WTC11 (cell line): ENCODE data around the gene EREG. TPM values are rescaled to one million over a fixed set of nuclear protein-coding genes. Genes with fewer than 3 reads are reported as not detected.

Experiments used
- ATAC-seq: fragments of 200-7000 bp; cut with Tn5 transposase; 2 replicates; pipeline ENCODE4 v1.10.0; 2021; ENCODE audit warnings: mild to moderate bottlenecking, moderate library complexity
- CTCF ChIA-PET: fragments of 300-600 bp; sonication (Branson Sonifier 250); formaldehyde crosslinking; loops from one replicate; lab custom pipeline; 2021; ENCODE audit warnings: antibody characterized with exemption; lab: Charles Lee
- POLR2A ChIA-PET: fragments of 350-600 bp; sonication (Branson Sonifier 250); formaldehyde crosslinking; loops from one replicate; lab custom pipeline; 2021; ENCODE audit warnings: antibody characterized with exemption; lab: Charles Lee
- DNase-seq: peaks from one replicate; pipeline ENCODE4 v3.0.0; 2021; ENCODE audit warnings: low spot score
- H3K27ac Mint-ChIP-seq: 2 replicates; pipeline ENCODE4 v1.8.0; 2021; ENCODE audit warnings: mixed read lengths
- H3K27me3 Mint-ChIP-seq: 2 replicates; pipeline ENCODE4 v1.8.0; 2021; ENCODE audit warnings: low read depth, mild to moderate bottlenecking, moderate library complexity, mixed read lengths
- H3K36me3 Mint-ChIP-seq: 2 replicates; pipeline ENCODE4 v1.8.0; 2021; ENCODE audit warnings: mixed read lengths
- H3K4me1 Mint-ChIP-seq: 2 replicates; pipeline ENCODE4 v1.8.0; 2022; ENCODE audit warnings: mixed read lengths
- H3K4me3 Mint-ChIP-seq: 2 replicates; pipeline ENCODE4 v1.8.0; 2021; ENCODE audit warnings: mild to moderate bottlenecking, moderate library complexity, mixed read lengths
- H3K9me3 Mint-ChIP-seq: 2 replicates; pipeline ENCODE4 v1.8.0; 2021; ENCODE audit warnings: mixed read lengths
- ATF1 ChIP-seq: sonication (generic); formaldehyde crosslinking; IDR thresholded peaks from 2 replicates; pipeline ENCODE4 v1.8.1; 2023; ENCODE audit warnings: mild to moderate bottlenecking, moderate library complexity, missing genetic modification reagents
- CBFB ChIP-seq: sonication (generic); formaldehyde crosslinking; IDR thresholded peaks from 2 replicates; pipeline ENCODE4 v1.8.1; 2022; ENCODE audit warnings: mild to moderate bottlenecking, low read depth, missing genetic modification reagents
- CREB1 ChIP-seq: sonication (generic); formaldehyde crosslinking; IDR thresholded peaks from 2 replicates; pipeline ENCODE4 v1.8.0; 2023; ENCODE audit warnings: mild to moderate bottlenecking, missing genetic modification reagents
- EMX1 ChIP-seq: fragments of 250-450 bp; sonication (Bioruptor Pico); IDR thresholded peaks from 2 replicates; pipeline ENCODE4 v1.8.0; 2021; ENCODE audit warnings: mild to moderate bottlenecking
- FOXK1 ChIP-seq: sonication (generic); formaldehyde crosslinking; IDR thresholded peaks from 2 replicates; pipeline ENCODE4 v1.8.0; 2022; ENCODE audit warnings: mild to moderate bottlenecking, moderate library complexity, missing genetic modification reagents
- NFATC4 ChIP-seq: fragments of 250-450 bp; sonication (Bioruptor Pico); IDR thresholded peaks from 2 replicates; pipeline ENCODE4 v1.9.0; 2021; ENCODE audit warnings: mild to moderate bottlenecking
- NFE2L1 ChIP-seq: sonication (generic); formaldehyde crosslinking; IDR thresholded peaks from 2 replicates; pipeline ENCODE4 v1.8.1; 2023; ENCODE audit warnings: missing genetic modification reagents
- NFYB ChIP-seq: sonication (generic); formaldehyde crosslinking; conservative IDR thresholded peaks from 2 replicates; pipeline ENCODE4 v1.8.0; 2022; ENCODE audit warnings: low read depth, missing genetic modification reagents
- SMAD3 ChIP-seq: sonication (generic); formaldehyde crosslinking; IDR thresholded peaks from 2 replicates; pipeline ENCODE4 v1.8.0; 2022; ENCODE audit warnings: missing genetic modification reagents, mild to moderate bottlenecking, borderline replicate concordance
- SMAD4 ChIP-seq: sonication (generic); formaldehyde crosslinking; IDR thresholded peaks from 2 replicates; pipeline ENCODE4 v1.8.0; 2022; ENCODE audit warnings: mild to moderate bottlenecking, missing genetic modification reagents
- TEAD1 ChIP-seq: sonication (generic); formaldehyde crosslinking; IDR thresholded peaks from 2 replicates; pipeline ENCODE4 v1.8.0; 2022; ENCODE audit warnings: mild to moderate bottlenecking, missing genetic modification reagents
- TEAD4 ChIP-seq: sonication (generic); formaldehyde crosslinking; IDR thresholded peaks from 2 replicates; pipeline ENCODE4 v1.8.0; 2022; ENCODE audit warnings: mild to moderate bottlenecking, missing genetic modification reagents
- ZNF232 ChIP-seq: sonication (generic); formaldehyde crosslinking; IDR thresholded peaks from 2 replicates; pipeline ENCODE4 v1.8.0; 2022; ENCODE audit warnings: mild to moderate bottlenecking, missing genetic modification reagents
- total RNA-seq: library from RNA; stranded (reverse); gene quantifications from 3 replicates; pipeline ENCODE4 v1.2.3, GENCODE V29; 2021
- TF ChIP-seq, protein P1 (sequence below): sonication (generic); formaldehyde crosslinking; IDR thresholded peaks from 2 replicates; pipeline ENCODE4 v1.8.0; 2022; ENCODE audit warnings: mild to moderate bottlenecking, missing genetic modification reagents
- TF ChIP-seq, protein P2 (sequence below): fragments of 250-450 bp; sonication (Bioruptor Pico); IDR thresholded peaks from 2 replicates; pipeline ENCODE4 v1.9.0; 2021; ENCODE audit warnings: moderate library complexity, mild to moderate bottlenecking, inconsistent platforms, borderline replicate concordance
- TF ChIP-seq, protein P3 (sequence below): sonication (generic); formaldehyde crosslinking; IDR thresholded peaks from 2 replicates; pipeline ENCODE4 v1.8.1; 2023; ENCODE audit warnings: mild to moderate bottlenecking, missing genetic modification reagents
- TF ChIP-seq, protein P4 (sequence below): sonication (generic); formaldehyde crosslinking; IDR thresholded peaks from 2 replicates; pipeline ENCODE4 v1.8.0; 2023; ENCODE audit warnings: missing genetic modification reagents, mild to moderate bottlenecking, borderline replicate concordance
- TF ChIP-seq, protein P5 (sequence below): sonication (generic); formaldehyde crosslinking; IDR thresholded peaks from 2 replicates; pipeline ENCODE4 v1.8.0; 2022; ENCODE audit warnings: mild to moderate bottlenecking, missing genetic modification reagents
- TF ChIP-seq, protein P6 (sequence below): sonication (generic); formaldehyde crosslinking; IDR thresholded peaks from 2 replicates; pipeline ENCODE4 v1.8.1; 2023; ENCODE audit warnings: mild to moderate bottlenecking, missing genetic modification reagents, moderate library complexity

The EREG gene
- total RNA-seq, 1 experiment from 2014 or later = 0.09 TPM

DNA sequence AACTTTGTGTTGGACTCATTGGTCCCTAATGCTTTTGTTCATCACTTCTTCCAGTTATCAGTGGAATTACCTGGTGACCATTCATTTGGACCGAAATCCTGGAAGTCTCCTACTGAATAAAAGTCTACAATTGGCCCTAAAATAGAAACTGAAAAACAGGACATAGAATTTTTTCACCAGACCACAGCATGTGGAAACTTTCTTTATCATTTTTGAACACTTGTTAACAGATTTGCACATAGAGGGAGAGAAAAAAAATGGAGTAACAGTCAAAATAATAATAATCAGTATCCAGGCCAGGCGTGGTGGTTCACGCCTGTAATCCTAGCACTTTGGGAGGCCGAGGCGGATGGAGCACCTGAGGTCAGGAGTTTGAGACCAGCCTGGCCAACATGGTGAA, 49.6 kb upstream of the EREG start (continued):
- no peak for TF ChIP-seq SMAD3 (CRISPR knock-in tag)
- TF ChIP-seq ZNF232 (CRISPR knock-in tag) = no peak

DNA sequence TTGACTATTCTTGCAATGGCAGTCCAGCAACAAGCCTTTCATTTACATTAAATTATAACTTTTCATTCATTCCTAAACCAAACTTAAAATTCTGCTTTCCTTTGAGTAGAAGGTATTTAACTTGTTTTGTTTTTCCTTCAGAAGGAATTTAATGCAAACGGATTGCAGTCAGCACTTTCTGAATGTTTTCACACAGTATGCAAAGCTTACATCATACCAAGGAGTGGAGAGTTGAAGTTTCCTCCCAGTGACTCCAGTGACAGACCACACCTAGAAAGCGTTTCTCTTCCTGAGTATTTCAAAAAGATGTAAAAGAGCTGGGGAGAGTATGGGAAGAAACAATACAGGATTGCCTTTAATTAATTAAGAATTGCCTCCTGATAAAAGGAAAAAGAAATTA, 48.5 kb upstream of the EREG start:
- no peak overlapping the region for H3K4me3 Mint-ChIP-seq
- H3K9me3 Mint-ChIP-seq = no peaks in the 10 kb centered on the region
- ChIA-PET POLR2A (no interaction called here), CTCF (no interaction called here)
- peaks cover 14% of the 10 kb centered on the region for H3K4me1 Mint-ChIP-seq
- H3K36me3 Mint-ChIP-seq = no peaks in the 10 kb centered on the region
- H3K27me3 Mint-ChIP-seq = no peaks in the 10 kb centered on the region
- TF ChIP-seq SMAD4 = no peak
- DNase-seq (no peak), ATAC-seq (no peak)
- no peak overlapping the region for H3K27ac Mint-ChIP-seq

DNA sequence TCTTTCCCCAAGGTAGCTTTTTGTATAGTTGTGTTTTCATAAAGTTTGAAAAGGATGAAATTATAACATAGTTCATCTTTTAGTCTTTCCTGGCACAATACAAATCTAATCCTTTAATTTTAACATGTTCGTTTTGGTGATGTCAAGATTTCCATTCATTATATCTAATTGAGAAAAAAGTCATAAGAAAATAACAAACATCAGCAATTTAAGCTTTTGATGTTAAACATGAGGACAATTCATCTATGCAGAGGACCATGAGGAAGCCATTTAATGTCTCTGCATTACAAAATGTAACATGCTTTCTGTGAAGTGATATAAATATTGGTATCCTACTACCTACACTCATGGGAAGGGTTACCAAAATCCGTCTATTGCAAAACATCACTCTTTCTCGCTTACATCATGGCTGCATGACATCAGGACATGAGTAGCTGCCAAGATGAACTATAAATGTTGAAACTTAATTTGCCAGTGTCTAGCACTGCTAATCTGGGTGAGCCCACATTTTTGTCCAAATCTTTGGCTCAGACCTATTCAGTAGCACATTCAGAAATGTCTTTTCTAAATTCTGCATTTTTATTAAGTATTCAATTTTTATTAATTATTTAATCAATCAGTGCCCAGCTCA, 47.2 kb upstream of the EREG start:
- CTCF ChIA-PET = interaction anchor here (0.7 kb wide), 1 partner anchor 99 kb away, joined by 3 read pairs; no protein-coding TSS in a partner anchor
- H3K4me3 Mint-ChIP-seq = no peak overlapping the region
- DNase-seq = no peak
- H3K27ac Mint-ChIP-seq = no peak overlapping the region
- H3K27me3 Mint-ChIP-seq = no peaks in the 10 kb centered on the region
- H3K9me3 Mint-ChIP-seq = no peaks in the 10 kb centered on the region
- TF ChIP-seq, protein P1, sequence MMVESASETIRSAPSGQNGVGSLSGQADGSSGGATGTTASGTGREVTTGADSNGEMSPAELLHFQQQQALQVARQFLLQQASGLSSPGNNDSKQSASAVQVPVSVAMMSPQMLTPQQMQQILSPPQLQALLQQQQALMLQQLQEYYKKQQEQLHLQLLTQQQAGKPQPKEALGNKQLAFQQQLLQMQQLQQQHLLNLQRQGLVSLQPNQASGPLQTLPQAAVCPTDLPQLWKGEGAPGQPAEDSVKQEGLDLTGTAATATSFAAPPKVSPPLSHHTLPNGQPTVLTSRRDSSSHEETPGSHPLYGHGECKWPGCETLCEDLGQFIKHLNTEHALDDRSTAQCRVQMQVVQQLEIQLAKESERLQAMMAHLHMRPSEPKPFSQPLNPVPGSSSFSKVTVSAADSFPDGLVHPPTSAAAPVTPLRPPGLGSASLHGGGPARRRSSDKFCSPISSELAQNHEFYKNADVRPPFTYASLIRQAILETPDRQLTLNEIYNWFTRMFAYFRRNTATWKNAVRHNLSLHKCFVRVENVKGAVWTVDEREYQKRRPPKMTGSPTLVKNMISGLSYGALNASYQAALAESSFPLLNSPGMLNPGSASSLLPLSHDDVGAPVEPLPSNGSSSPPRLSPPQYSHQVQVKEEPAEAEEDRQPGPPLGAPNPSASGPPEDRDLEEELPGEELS = no peak
- TF ChIP-seq, protein P2, sequence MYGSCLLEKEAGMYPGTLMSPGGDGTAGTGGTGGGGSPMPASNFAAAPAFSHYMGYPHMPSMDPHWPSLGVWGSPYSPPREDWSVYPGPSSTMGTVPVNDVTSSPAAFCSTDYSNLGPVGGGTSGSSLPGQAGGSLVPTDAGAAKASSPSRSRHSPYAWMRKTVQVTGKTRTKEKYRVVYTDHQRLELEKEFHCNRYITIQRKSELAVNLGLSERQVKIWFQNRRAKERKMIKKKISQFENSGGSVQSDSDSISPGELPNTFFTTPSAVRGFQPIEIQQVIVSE (CRISPR knock-in tag) = no peak
- TF ChIP-seq FOXK1 (no peak), ATF1 (no peak), NFYB (CRISPR knock-in tag) (no peak), NFATC4 (CRISPR knock-in tag) (no peak)
- TF ChIP-seq, all 79 proteins: peak for 0
- no peak for ATAC-seq
- Mint-ChIP-seq H3K36me3 (no peaks in the 10 kb centered on the region), H3K4me1 (peaks cover 14% of the 10 kb centered on the region)
- POLR2A ChIA-PET = interaction anchor here (0.7 kb wide), 1 partner anchor 305 kb away, joined by 3 read pairs; no protein-coding TSS in a partner anchor

DNA sequence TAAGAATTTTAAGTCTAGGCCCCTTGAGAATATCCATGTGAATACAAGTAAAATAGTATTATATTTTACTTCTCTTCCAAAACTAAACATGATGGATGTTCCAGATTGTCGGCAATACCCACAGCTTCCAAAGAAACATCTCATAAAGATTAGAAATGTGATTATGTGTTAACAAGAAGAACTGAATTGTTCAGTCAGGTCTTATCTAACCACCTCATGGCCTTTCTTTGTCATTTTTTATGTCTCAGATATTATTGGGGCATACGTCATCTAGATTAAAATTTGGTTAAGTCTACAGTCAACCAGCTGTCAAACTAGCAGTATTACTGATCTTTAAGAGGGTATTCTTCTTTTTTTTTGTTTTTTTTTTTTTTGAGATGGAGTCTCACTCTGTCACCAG, 46.7 kb upstream of the EREG start:
- peaks cover 14% of the 10 kb centered on the region for H3K4me1 Mint-ChIP-seq
- no peaks in the 10 kb centered on the region for H3K27me3 Mint-ChIP-seq
- H3K36me3 Mint-ChIP-seq = no peaks in the 10 kb centered on the region
- ChIA-PET POLR2A (interaction anchor here (0.6 to 0.7 kb wide), 2 partner anchors 305 to 343 kb away, joined by 3 read pairs; no protein-coding TSS in a partner anchor), CTCF (interaction anchor here (0.7 to 3.7 kb wide), 4 partner anchors 90 to 454 kb away, joined by 3 to 13 read pairs (median 4); no protein-coding TSS in a partner anchor)
- no peak for ATAC-seq
- H3K27ac Mint-ChIP-seq = no peak overlapping the region
- no peak for DNase-seq
- no peak overlapping the region for H3K4me3 Mint-ChIP-seq
- H3K9me3 Mint-ChIP-seq = no peaks in the 10 kb centered on the region
- TF ChIP-seq NFE2L1 (CRISPR knock-in tag) (no peak), EMX1 (CRISPR knock-in tag) (no peak), ZNF232 (CRISPR knock-in tag) (no peak), CBFB (no peak), TEAD4 (CRISPR knock-in tag) (no peak), TEAD1 (no peak), CREB1 (CRISPR knock-in tag) (no peak)
- TF ChIP-seq, protein P3, sequence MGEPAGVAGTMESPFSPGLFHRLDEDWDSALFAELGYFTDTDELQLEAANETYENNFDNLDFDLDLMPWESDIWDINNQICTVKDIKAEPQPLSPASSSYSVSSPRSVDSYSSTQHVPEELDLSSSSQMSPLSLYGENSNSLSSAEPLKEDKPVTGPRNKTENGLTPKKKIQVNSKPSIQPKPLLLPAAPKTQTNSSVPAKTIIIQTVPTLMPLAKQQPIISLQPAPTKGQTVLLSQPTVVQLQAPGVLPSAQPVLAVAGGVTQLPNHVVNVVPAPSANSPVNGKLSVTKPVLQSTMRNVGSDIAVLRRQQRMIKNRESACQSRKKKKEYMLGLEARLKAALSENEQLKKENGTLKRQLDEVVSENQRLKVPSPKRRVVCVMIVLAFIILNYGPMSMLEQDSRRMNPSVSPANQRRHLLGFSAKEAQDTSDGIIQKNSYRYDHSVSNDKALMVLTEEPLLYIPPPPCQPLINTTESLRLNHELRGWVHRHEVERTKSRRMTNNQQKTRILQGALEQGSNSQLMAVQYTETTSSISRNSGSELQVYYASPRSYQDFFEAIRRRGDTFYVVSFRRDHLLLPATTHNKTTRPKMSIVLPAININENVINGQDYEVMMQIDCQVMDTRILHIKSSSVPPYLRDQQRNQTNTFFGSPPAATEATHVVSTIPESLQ (CRISPR knock-in tag) = no peak
- TF ChIP-seq, protein P4, sequence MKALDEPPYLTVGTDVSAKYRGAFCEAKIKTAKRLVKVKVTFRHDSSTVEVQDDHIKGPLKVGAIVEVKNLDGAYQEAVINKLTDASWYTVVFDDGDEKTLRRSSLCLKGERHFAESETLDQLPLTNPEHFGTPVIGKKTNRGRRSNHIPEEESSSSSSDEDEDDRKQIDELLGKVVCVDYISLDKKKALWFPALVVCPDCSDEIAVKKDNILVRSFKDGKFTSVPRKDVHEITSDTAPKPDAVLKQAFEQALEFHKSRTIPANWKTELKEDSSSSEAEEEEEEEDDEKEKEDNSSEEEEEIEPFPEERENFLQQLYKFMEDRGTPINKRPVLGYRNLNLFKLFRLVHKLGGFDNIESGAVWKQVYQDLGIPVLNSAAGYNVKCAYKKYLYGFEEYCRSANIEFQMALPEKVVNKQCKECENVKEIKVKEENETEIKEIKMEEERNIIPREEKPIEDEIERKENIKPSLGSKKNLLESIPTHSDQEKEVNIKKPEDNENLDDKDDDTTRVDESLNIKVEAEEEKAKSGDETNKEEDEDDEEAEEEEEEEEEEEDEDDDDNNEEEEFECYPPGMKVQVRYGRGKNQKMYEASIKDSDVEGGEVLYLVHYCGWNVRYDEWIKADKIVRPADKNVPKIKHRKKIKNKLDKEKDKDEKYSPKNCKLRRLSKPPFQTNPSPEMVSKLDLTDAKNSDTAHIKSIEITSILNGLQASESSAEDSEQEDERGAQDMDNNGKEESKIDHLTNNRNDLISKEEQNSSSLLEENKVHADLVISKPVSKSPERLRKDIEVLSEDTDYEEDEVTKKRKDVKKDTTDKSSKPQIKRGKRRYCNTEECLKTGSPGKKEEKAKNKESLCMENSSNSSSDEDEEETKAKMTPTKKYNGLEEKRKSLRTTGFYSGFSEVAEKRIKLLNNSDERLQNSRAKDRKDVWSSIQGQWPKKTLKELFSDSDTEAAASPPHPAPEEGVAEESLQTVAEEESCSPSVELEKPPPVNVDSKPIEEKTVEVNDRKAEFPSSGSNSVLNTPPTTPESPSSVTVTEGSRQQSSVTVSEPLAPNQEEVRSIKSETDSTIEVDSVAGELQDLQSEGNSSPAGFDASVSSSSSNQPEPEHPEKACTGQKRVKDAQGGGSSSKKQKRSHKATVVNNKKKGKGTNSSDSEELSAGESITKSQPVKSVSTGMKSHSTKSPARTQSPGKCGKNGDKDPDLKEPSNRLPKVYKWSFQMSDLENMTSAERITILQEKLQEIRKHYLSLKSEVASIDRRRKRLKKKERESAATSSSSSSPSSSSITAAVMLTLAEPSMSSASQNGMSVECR = no peak
- TF ChIP-seq, protein P5, sequence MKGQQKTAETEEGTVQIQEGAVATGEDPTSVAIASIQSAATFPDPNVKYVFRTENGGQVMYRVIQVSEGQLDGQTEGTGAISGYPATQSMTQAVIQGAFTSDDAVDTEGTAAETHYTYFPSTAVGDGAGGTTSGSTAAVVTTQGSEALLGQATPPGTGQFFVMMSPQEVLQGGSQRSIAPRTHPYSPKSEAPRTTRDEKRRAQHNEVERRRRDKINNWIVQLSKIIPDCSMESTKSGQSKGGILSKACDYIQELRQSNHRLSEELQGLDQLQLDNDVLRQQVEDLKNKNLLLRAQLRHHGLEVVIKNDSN (CRISPR knock-in tag) = no peak
- TF ChIP-seq, protein P6, sequence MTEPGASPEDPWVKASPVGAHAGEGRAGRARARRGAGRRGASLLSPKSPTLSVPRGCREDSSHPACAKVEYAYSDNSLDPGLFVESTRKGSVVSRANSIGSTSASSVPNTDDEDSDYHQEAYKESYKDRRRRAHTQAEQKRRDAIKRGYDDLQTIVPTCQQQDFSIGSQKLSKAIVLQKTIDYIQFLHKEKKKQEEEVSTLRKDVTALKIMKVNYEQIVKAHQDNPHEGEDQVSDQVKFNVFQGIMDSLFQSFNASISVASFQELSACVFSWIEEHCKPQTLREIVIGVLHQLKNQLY = no peak
